ENCODE measurements around the gene DUSP1. TPM values are rescaled to one million over a fixed set of nuclear protein-coding genes. Genes with fewer than 3 reads are reported as not detected.

The DUSP1 gene
- total RNA-seq, 1 experiment from 2014 or later = 16.6 TPM

- no peak for DNase-seq (ENCODE audit: low read depth, low spot score)
- Histone ChIP-seq H3K36me3 (ENCODE audit: control insufficient read depth in 1 of 2, insufficient read depth in 2 of 2, low read length in 2 of 2) (no peaks in the 10 kb centered on the region), H3K4me3 (replicated peaks in 1 of 2; ENCODE audit: low read depth in 1 of 2, low read length in 2 of 2) (no peak overlapping the region), H3K27ac (ENCODE audit: low read depth, low read length) (no peak overlapping the region), H3K4me2 (ENCODE audit: low read length) (no peak overlapping the region), H3K9ac (ENCODE audit: low read length) (no peak overlapping the region), H3K79me2 (ENCODE audit: insufficient read depth, low read length) (no peaks in the 10 kb centered on the region), H4K20me1 (ENCODE audit: insufficient read depth) (no peaks in the 10 kb centered on the region), H3K9me2 (ENCODE audit: insufficient read depth) (no peaks in the 10 kb centered on the region), H3K4me1 (ENCODE audit: control insufficient read depth in 1 of 2, insufficient read depth in 2 of 2, low read length in 2 of 2) (peaks cover 0 to 8% of the 10 kb centered on the region in 2 experiments; a peak in 1 of 4 replicates), H2AFZ (ENCODE audit: low read depth, low read length, poor library complexity, severe bottlenecking) (no peak overlapping the region), H3K27me3 (ENCODE audit: insufficient read depth, low read length) (no peaks in the 10 kb centered on the region), H3K9me3 (ENCODE audit: control insufficient read depth in 1 of 2, insufficient read depth in 1 of 2, low read depth in 1 of 2, low read length in 2 of 2) (no peaks in the 10 kb centered on the region)
- CTCF ChIA-PET = interaction anchor here (0.9 kb wide), 1 partner anchor 191 kb away, joined by 3 read pairs; no protein-coding TSS in a partner anchor
- TF ChIP-seq POLR2AphosphoS5 (IDR thresholded peaks at IDR 0.05; ENCODE audit: low read depth, low read length) = no peak
- TF ChIP-seq ZFX (IDR thresholded peaks at IDR 0.05) = no peak
- TF ChIP-seq ATF3 (IDR thresholded peaks at IDR 0.05) = no peak
- TF ChIP-seq EGR1 (IDR thresholded peaks at IDR 0.05; ENCODE audit: low read depth) = no peak
- TF ChIP-seq SP1 (IDR thresholded peaks at IDR 0.05; ENCODE audit: low read depth) = no peak
- TF ChIP-seq RAD21 (IDR thresholded peaks at IDR 0.05; ENCODE audit: low read depth) = no peak
- no peak for TF ChIP-seq FOSL1 (IDR thresholded peaks at IDR 0.05; ENCODE audit: low read depth)
- no peak for TF ChIP-seq CBX3 (IDR thresholded peaks at IDR 0.05; ENCODE audit: low read depth)
- TF ChIP-seq CEBPB (IDR thresholded peaks at IDR 0.05; ENCODE audit: low read depth) = no peak
- TF ChIP-seq TCF7L2 (IDR thresholded peaks at IDR 0.05; ENCODE audit: borderline replicate concordance, extremely low read depth, insufficient read depth, insufficient read length) = no peak
- TF ChIP-seq ZNF274 (IDR thresholded peaks at IDR 0.05; ENCODE audit: low read depth, low read length) = no peak
- no peak for TF ChIP-seq JUND (IDR thresholded peaks at IDR 0.05)
- no peak for TF ChIP-seq ZBTB33 (IDR thresholded peaks at IDR 0.05; ENCODE audit: extremely low read depth, insufficient replicate concordance, low read length)
- TF ChIP-seq MAX (IDR thresholded peaks at IDR 0.05) = no peak
- RAD21 ChIA-PET (ENCODE audit: low non-redundant PET in 1 of 2, low total read pairs in 2 of 2, uncharacterized antibody in 2 of 2, unreplicated experiment in 2 of 2) = no interaction called here
- POLR2A ChIA-PET = no interaction called here
- no peak for ATAC-seq
- intact Hi-C loops (cut with micrococcal nuclease) = no loop called here
- no TSS peak for BruUV-seq (replicated peaks)
Measured at GRCh38 chr5:172741206-172741582, 29.8 kb downstream of the DUSP1 start.

Measured in HCT116 (cell line).